Spleen (tissue), 11 donors: Measurements from ENCODE around the gene C17orf107. TPM values are rescaled to one million over a fixed set of nuclear protein-coding genes. Genes with fewer than 3 reads are reported as not detected.
"Not testable (repeated sequence)": the region's sequence is repeated elsewhere in the genome, so short reads cannot be mapped to it uniquely, and the experiment has no call there.

Experiments
- DNase-seq: peaks from one replicate; pipeline ENCODE4 v3.0.0-alpha.2; 2020
- H3K27ac ChIP-seq, 8 donors: fragments of 200-600 bp; sonication (generic) in 7 of 8; 1 replicate in 4 of 8; 2 replicates in 4 of 8; pipeline versions ENCODE4 v1.5.0 to v1.8.0; 2016 to 2021; ENCODE audit warnings: inconsistent platforms in 4 of 8, mild to moderate bottlenecking in 4 of 8, moderate library complexity in 1 of 8
- H3K27me3 ChIP-seq, 7 donors: fragments of 200-600 bp; sonication (generic) in 6 of 7; replicated peaks in 1 of 7; 1 replicate in 4 of 7; 2 replicates in 3 of 7; pipeline versions ENCODE4 v1.5.0 to v1.8.0; 2016 to 2021; ENCODE audit warnings: inconsistent platforms in 3 of 7, mild to moderate bottlenecking in 1 of 7
- H3K36me3 ChIP-seq, 6 donors: fragments of 200-600 bp; sonication (generic) in 5 of 6; 1 replicate in 4 of 6; 2 replicates in 2 of 6; pipeline versions ENCODE4 v1.5.0 to v1.8.0; 2016 to 2021; ENCODE audit warnings: inconsistent platforms in 2 of 6
- H3K4me1 ChIP-seq, 6 donors: fragments of 200-600 bp; sonication (generic) in 5 of 6; 1 replicate in 3 of 6; 2 replicates in 3 of 6; pipeline versions ENCODE4 v1.5.0 to v1.8.0; 2016 to 2021; ENCODE audit warnings: inconsistent platforms in 3 of 6
- H3K4me3 ChIP-seq, 8 donors: fragments of 200-600 bp; sonication (generic) in 7 of 8; 1 replicate in 4 of 8; 2 replicates in 4 of 8; pipeline versions ENCODE4 v1.5.0 to v1.8.0; 2016 to 2021; ENCODE audit warnings: inconsistent platforms in 4 of 8, mild to moderate bottlenecking in 4 of 8, moderate library complexity in 2 of 8
- H3K9me3 ChIP-seq, 8 donors: fragments of 200-600 bp; sonication (generic) in 7 of 8; 1 replicate in 4 of 8; 2 replicates in 4 of 8; pipeline versions ENCODE4 v1.5.0 to v1.8.0; 2016 to 2021; ENCODE audit warnings: inconsistent platforms in 4 of 8
- CTCF ChIP-seq, 11 experiments: fragments of 200-600 bp in 7 of 11; fragments of 450-650 bp in 4 of 11; sonication (generic) in 4 of 11; IDR thresholded peaks in 8 of 11; conservative IDR thresholded peaks in 3 of 11; 1 replicate in 7 of 11; 2 replicates in 4 of 11; pipeline versions ENCODE4 v1.4.0 to v1.8.0; 2016 to 2021; ENCODE audit warnings: antibody characterized with exemption in 11 of 11, inconsistent platforms in 4 of 11, mild to moderate bottlenecking in 1 of 11
- POLR2A ChIP-seq, 3 donors: fragments of 450-650 bp; IDR thresholded peaks; one replicate each; pipeline ENCODE4 v1.5.1; 2017; ENCODE audit warnings: antibody characterized with exemption in 3 of 3, mild to moderate bottlenecking in 1 of 3
- POLR2AphosphoS5 ChIP-seq, 3 donors: sonication (generic); formaldehyde crosslinking; IDR thresholded peaks; one replicate each; pipeline ENCODE4 v1.5.1; 2017; ENCODE audit warnings: antibody characterized with exemption in 3 of 3
- WGBS, 5 donors: extraction: QIAGEN DNeasy Blood & Tissue Kit in 3 of 5; methylation state at CpG; one replicate each; pipeline versions ENCODE4 v1.1.5 to v1.1.7; 2013 to 2018; 5-methylcytosine and 5-hydroxymethylcytosine counted together
- intact Hi-C: fragments of 100-400 bp; cut with DNase I; formaldehyde crosslinking; loops from one replicate; pipeline ENCODE4 v1.15.0; 2023; ENCODE audit warnings: low total_unique reads
- polyA plus RNA-seq, 3 donors: library from polyadenylated mRNA; stranded (reverse); fragments of 200-250 nt; gene quantifications; one replicate each; pipeline ENCODE4 v1.2.1, GENCODE V29; 2013
- total RNA-seq, 7 donors: library from RNA; depleted of rRNA in 3 of 7; stranded (reverse); fragments of >200 nt in 3 of 7; fragmentation: NEBNext Ultra II Directional in 4 of 7; extraction: Animal tissue kit (Norgen Biotek cat#: 25700) in 4 of 7; gene quantifications; one replicate each; pipeline versions ENCODE4 v1.1.0 to v1.2.1, GENCODE V29; 2016 to 2021
- donor health status: healthy with polysubstance abuse.
- donor health status: DM: no; HTN: no; CAD: no; lungs with moderate emphysema.
- donor health status: DM: no; HTN: no; CAD: no.
- donor health status: Bipolar disorder and iron deficiency.
- donor health status: healthy.
- donor health status: DM: no; HTN: no; CAD: no.
- donor health status: DM: yes; HTN: yes; CAD: no.

The C17orf107 gene
- total and polyA plus RNA-seq, 10 donors: 0.15 to 4.1 (median 2.2) TPM

DNA sequence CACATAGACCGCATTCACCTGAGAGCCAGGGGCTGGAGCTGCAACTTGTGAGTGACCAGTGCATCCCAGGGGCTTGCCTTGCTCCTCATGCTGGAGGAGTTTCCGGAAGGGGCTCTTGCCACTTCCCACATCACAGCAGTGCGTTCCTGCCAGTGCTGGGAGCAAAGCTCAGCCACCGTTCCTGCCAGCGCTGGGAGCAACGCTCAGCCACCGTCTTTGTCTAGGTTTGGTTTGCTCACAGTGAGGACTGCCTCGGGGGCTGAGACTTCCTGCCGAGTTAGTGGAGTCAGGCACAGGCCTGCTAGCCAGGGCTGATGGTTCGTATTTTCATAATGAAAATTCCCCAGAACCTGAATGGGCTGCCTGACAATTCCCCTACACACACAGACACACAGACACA, 9.0 kb downstream of the C17orf107 start:
- Histone ChIP-seq H3K9me3 (no peaks in the 10 kb centered on the region), H3K27ac (peak overlapping the region in 5 of 8 donors; percentile 23 to 68 (median 43)), H3K4me3 (no peak overlapping the region), H3K36me3 (no peaks in the 10 kb centered on the region), H3K27me3 (peaks cover 0 to 6% (median 0%) of the 10 kb centered on the region in 7 donors), H3K4me1 (peaks cover 3 to 24% (median 14%) of the 10 kb centered on the region in 6 donors)
- no peak for DNase-seq
- 50 to 70% (median 53%) methylated on average over 9 to 10 of the region's 10 CpGs for WGBS, 5 donors
- intact Hi-C loops: loop anchor here (5.0 kb wide), 2 partner anchors 79 to 154 kb away; partner anchors contain the start of gene CAMTA2
- TF ChIP-seq POLR2A (IDR thresholded peaks at IDR 0.05) (no peak), CTCF (IDR thresholded peaks at IDR 0.05 in 8 of 11, conservative IDR thresholded peaks at IDR 0.05 in 3 of 11) (no peak), POLR2AphosphoS5 (IDR thresholded peaks at IDR 0.05) (no peak)

- peak; percentile 94 for DNase-seq
- H3K4me1 ChIP-seq: peaks cover 0 to 18% (median 10%) of the 10 kb centered on the region in 6 donors
- H3K4me3 ChIP-seq: no peak overlapping the region
- no peaks in the 10 kb centered on the region for H3K9me3 ChIP-seq
- TF ChIP-seq POLR2AphosphoS5 (IDR thresholded peaks at IDR 0.05) (peak; percentile 77 to 84 (median 82)), CTCF (IDR thresholded peaks at IDR 0.05 in 8 of 11, conservative IDR thresholded peaks at IDR 0.05 in 3 of 11) (peak; percentile 76 to 95 (median 88)), POLR2A (IDR thresholded peaks at IDR 0.05) (no peak)
- no peaks in the 10 kb centered on the region for H3K36me3 ChIP-seq
- intact Hi-C loops: loop anchor here (5.0 kb wide), 2 partner anchors 78 to 153 kb away; partner anchors contain the start of gene CAMTA2
- peak overlapping the region in 5 of 8 donors; percentile 28 to 68 (median 61) for H3K27ac ChIP-seq
- H3K27me3 ChIP-seq: peaks cover 0 to 4% (median 0%) of the 10 kb centered on the region in 7 donors
- 14 to 27% (median 23%) methylated on average over 11 to 20 of the region's 20 CpGs for WGBS, 5 donors
Observed at GRCh38 chr17:4908711-4909496, 9.6 kb downstream of the C17orf107 start.

GRCh38 chr17:4913994-4914393, 14.7 kb downstream of the C17orf107 start:
- Histone ChIP-seq H3K27ac (no peak overlapping the region), H3K27me3 (no peaks in the 10 kb centered on the region), H3K9me3 (no peaks in the 10 kb centered on the region), H3K4me1 (peaks cover 0 to 7% (median 6%) of the 10 kb centered on the region in 6 donors), H3K36me3 (no peaks in the 10 kb centered on the region), H3K4me3 (no peak overlapping the region)
- TF ChIP-seq CTCF (IDR thresholded peaks at IDR 0.05 in 8 of 11, conservative IDR thresholded peaks at IDR 0.05 in 3 of 11) (no peak), POLR2A (IDR thresholded peaks at IDR 0.05) (no peak), POLR2AphosphoS5 (IDR thresholded peaks at IDR 0.05) (no peak)
- DNase-seq: no peak
- intact Hi-C loops: no loop called here
- 86 to 91% (median 89%) methylated on average over 1 of the region's 1 CpG for WGBS, 5 donors

DNA sequence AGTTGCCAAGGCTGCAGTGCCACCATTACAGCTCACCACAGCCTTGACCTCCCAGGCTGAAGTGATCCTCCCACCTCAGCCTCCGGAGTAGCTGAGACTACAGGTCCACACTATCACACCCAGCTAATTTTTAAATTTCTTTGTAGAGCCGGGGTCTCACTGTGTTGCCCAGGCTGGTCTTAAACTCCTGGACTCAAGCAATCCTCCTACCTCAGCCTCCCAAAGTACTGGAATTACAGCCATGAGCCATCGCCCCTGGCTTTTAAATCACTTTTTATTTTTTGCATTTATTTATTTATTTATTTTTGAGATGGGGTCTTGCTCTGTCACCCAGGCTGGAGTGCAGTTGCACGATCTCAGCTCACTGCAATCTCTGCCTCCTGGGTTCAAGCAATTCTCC, 15.2 kb downstream of the C17orf107 start:
- H3K27ac ChIP-seq, H3K4me3 ChIP-seq, DNase-seq, H3K4me1 ChIP-seq, intact Hi-C loops, H3K9me3 ChIP-seq, H3K36me3 ChIP-seq, H3K27me3 ChIP-seq: not testable (repeated sequence)
- 84 to 96% (median 93%) methylated on average over 4 of the region's 4 CpGs for WGBS, 5 donors
